ENCODE data around the gene NPR2.

The NPR2 gene

DNA sequence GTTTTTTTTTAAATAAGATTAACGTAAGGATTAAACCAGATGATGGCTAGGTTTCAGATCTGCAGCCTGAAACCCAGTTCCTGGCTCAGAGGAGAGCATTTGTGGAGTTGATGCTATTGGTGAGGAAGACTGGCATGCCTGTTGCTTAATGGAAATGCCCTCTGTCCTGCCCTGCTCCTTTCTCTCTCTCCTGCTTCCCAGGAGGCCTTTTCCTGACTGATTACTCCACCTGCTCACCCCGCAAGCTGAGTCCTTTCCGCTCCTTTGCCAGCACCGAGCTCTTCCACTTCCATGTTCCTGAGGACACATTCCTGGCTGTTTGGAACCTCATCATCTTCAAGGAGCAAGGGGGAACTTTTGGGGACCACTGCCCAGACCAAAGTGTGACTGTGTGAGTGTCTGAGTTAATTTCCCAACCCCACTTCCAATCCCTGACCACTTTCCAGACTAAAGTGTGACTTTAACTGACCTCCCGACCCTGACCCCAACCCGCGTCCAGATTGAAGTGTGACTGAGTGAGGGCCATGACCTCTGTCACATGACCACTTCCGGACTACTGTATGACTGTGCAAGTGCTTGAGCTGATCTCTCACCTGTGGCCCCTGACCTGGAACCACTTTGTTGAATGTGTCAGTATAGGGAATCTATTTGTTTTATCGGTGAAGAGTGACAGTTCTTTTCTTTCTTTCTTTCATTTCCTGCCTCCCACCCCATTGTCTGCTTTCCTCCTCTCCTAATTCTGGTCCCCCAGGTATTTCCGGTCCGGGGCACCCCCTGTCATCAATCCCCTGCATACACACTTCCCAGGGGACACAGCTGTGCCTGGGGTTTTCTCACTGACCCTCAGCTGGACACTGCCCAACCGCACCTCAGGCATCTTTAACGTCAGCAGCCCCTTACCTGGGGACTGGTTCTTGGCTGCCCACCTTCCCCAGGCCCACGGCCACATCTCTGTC is 43.1 kb downstream of the NPR2 start:
- DNase-seq, result no peak

DNA sequence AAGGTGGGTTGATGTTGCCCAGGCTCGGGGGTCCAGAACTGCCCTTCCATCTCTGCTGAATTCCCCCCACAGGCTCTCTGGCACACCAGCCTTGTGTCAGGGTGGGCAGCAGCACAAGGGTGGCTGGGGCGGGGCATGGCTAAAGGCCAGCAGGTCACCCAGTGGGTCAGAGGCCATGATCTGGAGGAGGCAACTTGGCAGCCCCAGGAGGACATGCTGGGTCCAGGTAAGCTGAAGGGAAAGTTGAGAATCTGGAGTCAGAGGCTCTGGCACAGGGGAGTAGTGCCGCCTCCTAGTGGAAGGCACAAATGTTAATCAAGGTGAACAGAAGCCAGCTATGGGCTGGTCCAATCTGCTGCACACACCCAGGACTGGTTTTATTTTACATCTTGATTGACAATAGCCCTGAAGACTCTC is 43.8 kb downstream of the NPR2 start:
- DNase-seq, result no peak

DNA sequence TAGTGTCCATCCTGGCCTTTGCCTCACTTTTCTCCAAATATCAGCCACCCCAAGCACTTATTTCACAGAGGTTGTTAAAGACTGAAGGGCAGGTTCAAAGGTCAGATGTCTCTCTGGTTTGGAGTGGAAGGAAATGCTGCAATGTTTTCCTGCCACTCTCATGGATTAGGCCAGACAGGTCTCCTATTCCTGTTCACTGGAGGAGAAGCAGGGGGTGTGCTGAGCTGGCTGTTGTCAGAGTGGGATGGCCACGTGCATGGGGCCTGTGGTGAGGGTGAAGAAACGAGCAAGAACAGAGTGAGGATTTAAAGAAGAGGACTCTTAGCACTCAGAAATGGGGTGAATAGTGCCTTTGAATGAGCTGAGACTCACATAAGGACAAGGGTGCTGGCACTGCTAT is 44.4 kb downstream of the NPR2 start:
- DNase-seq, result no peak

DNA sequence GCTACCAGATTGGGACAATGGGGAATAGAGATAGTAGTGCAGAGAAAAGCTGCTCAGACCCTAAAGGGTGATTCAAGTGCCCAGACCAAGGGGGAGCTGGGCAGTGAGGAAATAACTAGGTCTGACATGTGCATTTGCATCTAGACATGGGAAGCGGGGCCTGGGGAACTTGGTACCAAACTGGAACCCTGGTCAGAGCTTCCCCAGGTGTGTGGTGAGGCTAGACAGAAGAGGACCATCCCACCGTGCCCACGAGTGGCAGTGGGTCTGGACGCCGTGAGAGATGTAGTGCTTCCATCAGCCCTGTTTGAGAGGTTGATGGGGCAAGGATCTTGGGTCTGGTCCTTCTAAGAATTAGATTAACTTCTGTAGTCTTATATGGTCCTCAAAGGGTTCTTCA is 45.2 kb downstream of the NPR2 start:
- DNase-seq, result no peak

DNA sequence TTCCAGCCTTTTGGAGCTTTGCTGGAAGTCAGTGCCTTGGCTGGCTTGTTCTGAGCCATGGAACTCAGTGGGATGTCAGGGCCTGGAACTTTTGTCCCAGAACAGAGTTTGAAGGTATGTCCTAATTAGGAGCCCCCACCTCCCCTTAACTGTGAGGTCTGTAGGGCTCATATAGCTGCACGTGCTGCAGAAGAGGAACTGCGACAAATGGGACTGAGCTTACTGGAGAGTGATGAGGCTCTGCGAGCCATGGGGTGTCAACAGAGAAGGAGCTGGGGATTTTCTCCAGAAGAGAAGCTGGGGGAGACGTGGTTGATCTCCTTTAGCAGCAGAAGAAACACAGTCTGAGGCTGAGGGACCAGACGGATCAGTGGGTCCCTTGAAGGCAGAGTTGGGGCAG is 48.5 kb downstream of the NPR2 start:
- DNase-seq, result no peak

DNA sequence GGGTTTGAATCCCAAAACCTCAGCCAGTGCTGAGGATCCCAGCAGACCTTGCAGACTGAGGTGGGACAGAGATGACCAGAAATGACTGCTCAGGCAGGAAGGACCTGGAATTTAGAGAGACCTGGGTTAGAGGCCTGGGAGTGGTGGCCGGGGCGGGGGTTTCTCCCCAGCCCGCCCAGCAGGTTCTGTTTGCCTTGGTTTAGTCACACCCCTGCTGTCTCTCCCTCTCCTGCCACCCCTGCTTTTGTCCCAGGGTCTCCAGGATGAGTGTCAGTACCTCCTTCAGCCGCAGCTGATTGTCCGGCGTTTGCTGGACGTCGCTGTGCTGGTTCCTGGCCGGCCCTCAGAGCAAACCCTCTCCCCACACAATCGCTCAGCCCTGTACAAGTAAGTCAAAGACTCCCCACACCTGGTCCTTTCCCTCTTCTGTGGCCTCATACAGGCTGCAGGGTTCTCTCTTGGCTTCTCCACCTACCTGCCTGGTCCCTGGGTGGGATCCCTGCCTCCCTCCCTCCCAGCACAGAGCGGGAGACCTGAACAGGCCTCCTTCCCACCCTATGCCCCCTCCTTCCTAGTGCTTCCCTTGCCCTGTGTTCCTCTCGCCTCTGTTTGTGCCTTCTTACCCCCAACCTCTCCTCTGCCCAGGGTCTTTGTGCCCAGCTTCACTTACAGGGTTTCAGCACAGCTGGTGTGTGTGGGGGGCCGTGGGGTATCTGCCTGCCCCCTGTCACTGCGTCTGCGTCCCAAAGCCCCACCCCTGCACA is 49.7 kb downstream of the NPR2 start:
- DNase-seq, result no peak

DNA sequence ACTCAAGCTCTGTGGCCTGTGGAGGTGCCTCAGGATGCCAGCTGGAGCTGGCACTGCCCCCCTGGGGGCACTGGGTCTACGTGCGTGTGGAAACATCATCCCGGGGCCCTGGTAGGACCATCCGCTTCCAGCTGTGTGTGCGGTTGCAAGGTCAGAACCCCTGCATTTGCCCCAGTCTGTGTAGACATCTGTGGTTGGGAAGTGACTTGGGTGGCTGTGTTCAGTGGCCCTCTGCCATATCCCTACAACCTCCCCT is 50.2 kb downstream of the NPR2 start:
- DNase-seq, result no peak

DNA sequence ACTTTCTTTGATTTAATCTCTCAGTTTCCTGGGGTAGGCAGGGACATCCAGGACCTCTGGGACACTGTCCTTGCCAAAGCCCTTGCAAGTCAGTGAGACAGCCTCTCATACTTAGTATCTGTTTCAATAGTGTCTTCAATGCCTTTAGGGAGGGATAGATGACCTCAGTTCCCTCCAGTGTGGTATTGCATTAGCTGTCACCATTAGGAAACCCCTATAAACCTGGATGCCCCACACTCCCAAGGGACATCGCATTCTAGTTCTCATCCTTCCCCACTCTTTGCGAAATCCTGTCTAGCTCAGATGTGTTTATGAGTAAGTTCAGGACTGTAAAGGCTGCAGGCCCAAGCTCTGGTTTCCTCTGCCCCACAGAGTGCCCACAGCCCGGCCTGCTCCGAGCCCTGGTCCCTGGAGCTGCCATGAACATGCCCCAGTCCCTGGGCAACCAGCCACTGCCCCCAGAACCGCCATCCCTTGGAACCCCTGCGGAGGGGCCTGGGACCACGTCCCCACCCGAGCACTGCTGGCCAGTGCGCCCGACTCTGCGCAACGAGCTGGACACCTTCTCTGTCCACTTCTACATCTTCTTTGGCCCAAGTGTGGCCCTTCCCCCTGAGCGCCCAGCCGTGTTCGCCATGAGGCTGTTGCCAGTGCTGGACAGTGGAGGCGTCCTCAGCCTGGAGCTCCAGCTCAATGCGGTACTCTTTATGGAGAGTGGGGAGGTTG is 50.8 kb downstream of the NPR2 start:
- DNase-seq, result peak; percentile 71

DNA sequence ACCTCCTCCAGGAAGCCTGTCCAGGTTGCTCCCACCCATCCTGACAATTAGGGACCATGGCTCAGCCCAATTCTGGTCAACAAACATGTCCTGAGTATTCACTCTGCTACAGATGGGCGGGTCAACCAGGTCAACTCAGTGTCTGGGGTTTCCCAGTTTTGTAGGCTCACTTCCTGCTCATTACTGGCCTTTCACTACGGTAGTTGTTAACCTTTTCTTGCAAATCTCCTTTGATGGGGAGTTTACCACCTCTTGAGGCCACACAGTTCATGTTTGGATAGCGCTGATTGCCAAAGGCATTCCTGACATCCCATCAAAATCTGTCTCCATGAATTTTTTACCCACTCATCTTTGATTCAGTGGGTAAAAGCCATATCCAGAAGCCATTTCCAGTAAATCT is 51.4 kb downstream of the NPR2 start:
- DNase-seq, result peak; percentile 64

DNA sequence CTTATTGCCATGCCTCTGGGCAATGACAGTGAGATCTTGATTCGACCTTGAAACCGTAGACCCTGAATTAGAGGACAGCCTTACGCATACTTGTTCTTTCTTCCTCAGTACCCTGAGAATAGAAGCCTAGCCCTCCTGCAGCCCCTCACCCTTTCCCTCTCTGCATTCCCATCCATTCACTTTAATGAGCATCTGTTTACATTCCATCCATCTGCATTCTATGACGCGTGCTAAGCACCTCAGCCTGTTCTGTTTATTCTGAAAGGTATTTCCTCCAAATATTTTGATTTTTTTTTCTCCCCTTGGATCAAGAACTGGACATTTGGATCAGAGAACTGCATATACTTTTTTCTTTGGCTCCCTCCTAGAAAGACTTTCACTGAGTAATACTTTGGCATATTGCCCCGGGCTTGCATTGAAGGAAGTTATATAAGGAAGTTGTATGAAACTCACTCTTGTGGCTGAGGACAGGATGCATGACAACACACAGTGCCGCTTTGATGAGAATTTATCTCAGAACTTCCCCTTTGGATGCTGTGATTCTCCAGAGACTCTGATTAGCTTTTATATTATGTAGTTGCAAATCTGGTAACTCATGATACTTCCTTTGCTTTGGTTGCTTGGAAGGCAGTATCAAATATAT is 53.4 kb downstream of the NPR2 start:
- peak; percentile 96 for DNase-seq

DNA sequence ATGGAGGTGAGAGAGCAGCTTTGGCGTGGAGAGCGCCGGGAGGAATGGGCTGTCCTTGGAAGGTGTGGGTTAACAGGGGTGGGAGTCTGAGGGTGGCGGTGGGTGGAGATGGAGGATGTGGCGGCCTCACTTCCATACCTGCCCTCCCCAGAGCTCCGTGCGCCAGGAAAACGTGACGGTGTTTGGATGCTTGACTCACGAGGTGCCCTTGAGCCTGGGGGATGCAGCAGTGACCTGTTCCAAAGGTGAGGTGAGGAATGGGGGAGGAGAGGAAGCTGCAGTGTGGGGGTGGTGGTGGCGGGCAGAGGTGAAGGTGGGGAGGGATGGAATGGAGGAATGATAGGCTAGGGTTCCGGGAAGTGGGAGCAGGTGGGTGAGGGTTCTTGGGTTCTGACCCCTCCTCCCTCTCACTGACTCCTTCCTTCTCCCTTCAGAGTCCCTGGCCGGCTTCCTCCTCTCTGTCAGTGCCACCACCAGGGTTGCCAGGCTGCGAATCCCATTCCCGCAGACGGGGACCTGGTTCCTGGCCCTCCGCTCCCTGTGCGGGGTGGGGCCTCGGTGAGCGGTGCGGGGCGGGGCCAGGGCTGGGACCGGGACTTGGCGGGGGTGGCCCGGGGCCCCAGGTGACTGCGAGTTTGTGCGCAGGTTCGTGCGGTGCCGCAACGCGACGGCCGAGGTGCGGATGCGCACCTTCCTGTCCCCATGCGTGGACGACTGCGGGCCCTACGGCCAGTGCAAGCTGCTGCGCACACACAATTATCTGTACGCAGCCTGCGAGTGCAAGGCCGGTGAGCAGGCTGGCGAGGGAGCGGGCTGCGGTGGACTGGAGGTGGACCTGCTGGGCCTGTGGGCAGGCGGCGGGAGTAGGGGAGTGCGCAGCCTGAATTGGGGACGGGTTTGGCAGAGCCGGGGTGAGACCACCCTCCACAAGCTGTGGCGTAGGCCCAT is 54.7 kb downstream of the NPR2 start:
- DNase-seq, result no peak

DNA sequence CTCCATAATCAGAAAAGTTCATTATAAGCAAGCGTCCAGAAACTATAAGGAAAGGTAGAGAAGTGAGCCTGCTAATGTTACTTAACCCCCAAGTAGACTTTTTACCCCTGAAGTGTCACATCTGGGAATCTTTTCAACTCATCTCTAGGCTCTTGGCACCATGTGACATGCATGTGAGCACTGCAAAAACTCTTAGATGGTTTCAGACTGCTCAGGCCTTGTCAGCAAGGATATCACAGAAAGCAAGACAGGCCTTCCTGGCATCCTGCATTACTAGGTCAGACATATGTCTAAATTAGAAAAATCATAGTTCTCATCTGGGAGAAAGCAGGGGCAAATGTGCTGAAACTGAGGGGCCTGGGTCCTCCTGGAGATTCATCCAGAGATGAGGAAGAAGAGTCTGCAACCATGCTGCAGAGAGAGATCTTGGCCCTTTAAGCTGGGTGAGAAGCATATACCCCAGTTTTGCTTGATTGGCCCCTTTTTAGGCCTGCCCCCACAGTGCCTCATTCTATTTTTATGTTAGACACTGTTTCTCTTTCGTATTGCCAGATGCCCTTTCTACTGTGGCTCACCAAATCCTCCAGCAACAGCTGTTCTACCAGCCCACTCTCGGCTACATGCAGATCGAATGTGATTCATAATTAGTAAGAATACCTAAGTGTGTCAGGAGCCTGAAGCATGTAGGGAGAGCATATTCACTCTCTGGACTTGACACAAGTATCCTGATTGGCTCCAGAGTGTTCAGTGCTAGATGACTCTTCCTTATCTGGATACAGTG is 56.6 kb downstream of the NPR2 start:
- no peak for DNase-seq

DNA sequence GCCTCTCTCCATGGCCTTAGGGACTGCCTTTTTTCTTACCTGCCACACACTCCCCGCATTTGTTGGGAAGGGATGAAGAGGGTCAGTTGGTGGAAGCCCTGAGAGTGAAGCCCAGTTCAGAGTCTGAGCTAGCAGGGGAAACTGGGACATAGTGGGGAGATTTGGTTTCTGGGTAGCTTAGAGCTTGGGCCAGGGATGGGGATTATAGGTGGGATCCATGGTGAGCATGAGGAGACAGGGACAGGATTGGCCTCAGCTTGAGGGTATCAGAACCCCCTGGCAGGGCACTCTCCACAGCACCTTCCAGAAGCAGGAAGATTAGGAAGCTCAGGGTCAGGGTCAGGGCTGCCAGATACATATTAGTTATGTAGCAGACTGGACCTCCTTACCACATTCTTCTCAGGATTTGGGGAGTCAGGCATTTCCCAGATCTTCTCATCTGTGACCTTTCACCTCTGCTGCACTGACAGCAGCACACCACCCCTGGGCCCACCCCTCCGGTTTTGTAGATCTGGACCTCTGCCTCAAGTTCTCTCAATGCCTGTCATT is 61.0 kb downstream of the NPR2 start:
- no peak for DNase-seq

DNA sequence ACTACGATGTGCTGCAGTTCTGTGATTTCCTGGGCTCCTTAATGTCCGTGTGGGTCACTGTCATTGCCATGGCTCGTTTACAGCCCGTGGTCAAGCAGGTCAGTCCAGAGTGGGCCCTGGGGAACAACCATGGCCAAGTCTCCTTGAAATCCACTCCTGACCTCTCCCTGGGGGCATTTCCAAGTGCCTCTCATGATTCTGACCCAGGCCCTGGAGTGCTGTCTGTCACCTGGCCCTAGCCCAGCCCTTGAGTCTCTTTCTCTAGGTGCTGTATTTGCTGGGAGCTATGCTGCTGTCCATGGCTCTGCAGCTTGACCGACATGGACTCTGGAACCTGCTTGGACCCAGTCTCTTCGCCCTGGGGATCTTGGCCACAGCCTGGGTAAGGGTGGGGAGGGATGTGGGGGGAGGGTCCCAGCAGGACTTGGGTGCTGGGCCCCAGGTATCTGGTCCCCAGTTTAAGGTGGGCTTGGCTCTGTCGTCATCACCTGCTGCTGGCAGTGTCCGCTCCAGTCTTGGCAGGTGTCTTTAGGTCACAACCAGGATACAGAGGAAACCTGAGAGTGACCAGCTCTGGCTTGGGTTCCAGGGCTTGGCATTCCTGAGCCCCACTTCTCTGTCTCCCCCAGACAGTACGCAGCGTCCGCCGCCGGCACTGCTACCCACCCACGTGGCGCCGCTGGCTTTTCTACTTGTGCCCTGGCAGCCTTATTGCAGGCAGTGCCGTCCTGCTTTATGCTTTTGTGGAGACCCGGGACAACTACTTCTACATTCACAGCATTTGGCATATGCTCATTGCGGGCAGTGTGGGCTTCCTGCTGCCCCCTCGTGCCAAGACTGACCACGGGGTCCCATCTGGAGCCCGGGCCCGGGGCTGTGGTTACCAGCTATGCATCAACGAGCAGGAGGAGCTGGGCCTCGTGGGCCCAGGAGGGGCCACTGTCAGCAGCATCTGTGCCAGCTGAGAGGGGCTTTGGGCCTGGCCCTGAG is 61.8 kb downstream of the NPR2 start:
- no peak for DNase-seq

DNA sequence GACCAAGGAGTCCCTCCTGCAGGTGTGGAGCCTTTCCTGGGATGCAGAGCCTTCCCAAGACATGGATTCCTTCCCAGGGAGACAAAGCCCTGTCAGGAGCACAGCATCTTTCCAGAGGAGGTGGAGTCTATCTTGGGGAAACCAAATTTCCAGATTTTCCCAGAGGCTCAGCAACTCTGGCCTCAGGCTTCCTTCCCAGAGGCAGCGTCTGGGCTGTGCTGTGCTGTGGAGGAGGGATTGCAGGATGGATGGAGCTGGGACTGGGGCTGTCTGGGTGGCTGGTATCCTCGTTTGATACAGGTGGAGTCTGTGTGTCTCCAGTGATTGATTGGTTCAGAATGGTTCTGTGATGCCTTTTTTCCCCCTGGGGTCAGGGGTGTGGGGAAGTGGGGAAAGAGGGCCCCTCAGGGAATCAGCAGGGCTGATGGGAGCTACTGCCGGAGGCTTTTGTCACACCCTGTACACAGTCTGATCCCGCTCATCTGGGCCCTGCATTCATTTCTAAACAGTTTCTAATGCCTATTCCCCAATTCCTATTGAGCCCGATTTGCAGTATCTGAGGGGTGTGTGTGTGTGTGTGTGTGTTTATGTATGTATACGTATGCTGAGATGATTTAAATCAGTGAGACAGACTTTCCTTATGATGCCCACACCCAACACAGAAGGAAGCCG is 62.8 kb downstream of the NPR2 start:
- no peak for DNase-seq

DNA sequence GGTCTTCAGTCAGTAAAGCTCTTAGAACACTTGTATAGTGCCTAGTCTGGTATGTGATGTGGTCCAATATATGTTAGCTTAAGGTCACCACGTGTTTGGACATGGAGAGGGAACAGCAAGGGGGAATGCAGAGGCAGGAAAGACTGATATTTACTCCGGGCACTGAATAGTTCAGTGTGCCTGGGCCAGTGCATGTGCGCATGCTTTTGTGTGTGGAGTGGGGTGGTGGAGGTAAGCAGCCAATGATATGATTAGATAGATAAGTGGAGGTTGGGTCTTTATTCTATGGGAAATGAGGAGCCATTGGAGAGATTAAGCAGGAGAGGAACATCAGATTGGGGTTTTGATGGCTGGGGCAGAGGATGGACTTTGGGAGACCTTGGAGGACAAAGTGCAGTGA is 64.8 kb downstream of the NPR2 start:
- no peak for DNase-seq

DNA sequence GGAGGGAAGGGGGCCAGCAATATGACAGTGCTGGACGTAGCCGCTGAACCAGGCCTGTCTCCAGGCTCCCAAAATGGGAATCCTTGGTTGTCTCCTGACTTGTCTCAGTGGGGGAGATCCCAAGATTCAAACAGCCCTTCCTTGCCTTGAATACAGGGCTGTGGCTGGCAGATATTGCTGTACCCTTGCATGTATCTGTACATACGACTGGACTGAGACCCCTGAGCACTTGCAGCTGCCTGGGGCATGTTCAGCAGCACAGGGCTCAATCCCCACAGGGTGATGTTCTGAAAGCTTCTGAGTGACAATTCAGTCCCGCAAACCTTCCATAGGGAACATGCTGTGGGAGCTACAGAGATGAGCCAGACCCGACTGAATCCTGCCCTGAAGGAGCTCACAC is 65.5 kb downstream of the NPR2 start:
- no peak for DNase-seq

DNA sequence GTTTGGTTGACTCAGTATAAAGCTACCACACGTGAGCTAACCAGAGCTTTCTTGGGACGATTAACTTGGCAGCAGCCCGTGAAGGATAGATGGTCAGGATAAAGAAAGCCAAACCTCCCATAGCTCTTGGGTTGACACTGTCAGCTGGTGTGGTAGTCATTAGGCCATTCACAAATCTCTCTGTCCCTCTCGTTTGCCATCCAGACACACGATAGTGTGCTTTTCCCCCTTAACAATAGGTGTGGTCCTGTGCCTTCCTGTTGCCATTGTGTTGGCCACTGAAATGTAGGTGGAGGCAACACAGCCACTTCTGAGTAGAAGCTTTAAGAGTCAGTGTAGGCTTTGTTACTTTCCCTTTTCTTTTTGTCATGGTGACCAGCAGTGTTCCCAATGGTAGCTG is 67.1 kb downstream of the NPR2 start:
- DNase-seq, result no peak
